Measurements from ENCODE around the gene MLXIPL. TPM values are rescaled to one million over a fixed set of nuclear protein-coding genes. Genes with fewer than 3 reads are reported as not detected.

Gene MLXIPL
- total RNA-seq, 2 donors from 2014 or later = 39.7 to 58.0 TPM

GRCh38 chr7:73596191-73597065 lies 27.9 kb downstream of the MLXIPL start:
- no peak for DNase-seq
- TF ChIP-seq CTCF (conservative IDR thresholded peaks at IDR 0.05) = no peak
- H3K36me3 Mint-ChIP-seq (ENCODE audit: low read depth) = peaks cover 2% of the 10 kb centered on the region
- H3K27ac Mint-ChIP-seq = no peak overlapping the region
- Histone ChIP-seq H3K27me3 (ENCODE audit: control insufficient read depth, insufficient read depth, low read length, poor library complexity, severe bottlenecking) (no peaks in the 10 kb centered on the region), H3K4me1 (ENCODE audit: control insufficient read depth, insufficient read depth, low read length) (no peaks in the 10 kb centered on the region), H3K9ac (ENCODE audit: extremely low read depth, low read length, poor library complexity, severe bottlenecking) (no peak overlapping the region), H3K27ac (ENCODE audit: low read depth, low read length) (no peak overlapping the region), H3K9me3 (ENCODE audit: control insufficient read depth, low read length) (no peaks in the 10 kb centered on the region), H3K4me3 (ENCODE audit: low read length) (no peak overlapping the region), H3K36me3 (ENCODE audit: control insufficient read depth, insufficient read depth, low read length) (no peaks in the 10 kb centered on the region)
- WGBS, 2 experiments (ENCODE audit: insufficient coverage in 1 of 2, insufficient read length in 1 of 2) = 84 to 86% methylated on average over 18 to 37 of the region's 37 CpGs
- no peak overlapping the region for H3K4me3 Mint-ChIP-seq
- no peaks in the 10 kb centered on the region for H3K9me3 Mint-ChIP-seq
- H3K27me3 Mint-ChIP-seq (ENCODE audit: insufficient read depth) = peaks cover 33% of the 10 kb centered on the region
- H3K4me1 Mint-ChIP-seq = no peaks in the 10 kb centered on the region

GRCh38 chr7:73595358-73595757 lies 29.0 kb downstream of the MLXIPL start:
- Histone ChIP-seq H3K27ac (ENCODE audit: low read depth, low read length) (no peak overlapping the region), H3K36me3 (ENCODE audit: control insufficient read depth, insufficient read depth, low read length) (no peaks in the 10 kb centered on the region), H3K9me3 (ENCODE audit: control insufficient read depth, low read length) (no peaks in the 10 kb centered on the region), H3K4me3 (ENCODE audit: low read length) (no peak overlapping the region), H3K27me3 (ENCODE audit: control insufficient read depth, insufficient read depth, low read length, poor library complexity, severe bottlenecking) (no peaks in the 10 kb centered on the region), H3K9ac (ENCODE audit: extremely low read depth, low read length, poor library complexity, severe bottlenecking) (no peak overlapping the region), H3K4me1 (ENCODE audit: control insufficient read depth, insufficient read depth, low read length) (no peaks in the 10 kb centered on the region)
- Mint-ChIP-seq H3K4me1 (no peaks in the 10 kb centered on the region), H3K27me3 (ENCODE audit: insufficient read depth) (peaks cover 31% of the 10 kb centered on the region), H3K9me3 (no peaks in the 10 kb centered on the region), H3K36me3 (ENCODE audit: low read depth) (peaks cover 2% of the 10 kb centered on the region), H3K4me3 (no peak overlapping the region), H3K27ac (no peak overlapping the region)
- TF ChIP-seq CTCF (conservative IDR thresholded peaks at IDR 0.05) = no peak
- no peak for DNase-seq
- WGBS, 2 experiments (ENCODE audit: insufficient coverage in 1 of 2, insufficient read length in 1 of 2) = 89 to 94% methylated on average over 7 to 9 of the region's 9 CpGs

- H3K4me1 ChIP-seq (ENCODE audit: control insufficient read depth, insufficient read depth, low read length) = no peaks in the 10 kb centered on the region
- Mint-ChIP-seq H3K4me1 (no peaks in the 10 kb centered on the region), H3K4me3 (no peak overlapping the region), H3K9me3 (no peaks in the 10 kb centered on the region), H3K36me3 (ENCODE audit: low read depth) (peaks cover 2% of the 10 kb centered on the region), H3K27me3 (ENCODE audit: insufficient read depth) (peaks cover 21% of the 10 kb centered on the region), H3K27ac (no peak overlapping the region)
- H3K4me3 ChIP-seq (ENCODE audit: low read length) = no peak overlapping the region
- no peaks in the 10 kb centered on the region for H3K9me3 ChIP-seq (ENCODE audit: control insufficient read depth, low read length)
- TF ChIP-seq CTCF (conservative IDR thresholded peaks at IDR 0.05) = no peak
- no peak overlapping the region for H3K9ac ChIP-seq (ENCODE audit: extremely low read depth, low read length, poor library complexity, severe bottlenecking)
- no peak overlapping the region for H3K27ac ChIP-seq (ENCODE audit: low read depth, low read length)
- no peaks in the 10 kb centered on the region for H3K36me3 ChIP-seq (ENCODE audit: control insufficient read depth, insufficient read depth, low read length)
- 84 to 88% methylated on average over 7 to 14 of the region's 14 CpGs for WGBS, 2 experiments (ENCODE audit: insufficient coverage in 1 of 2, insufficient read length in 1 of 2)
- no peak for DNase-seq
- H3K27me3 ChIP-seq (ENCODE audit: control insufficient read depth, insufficient read depth, low read length, poor library complexity, severe bottlenecking) = no peaks in the 10 kb centered on the region
These were observed 30.9 kb downstream of the MLXIPL start for GRCh38 chr7:73593207-73594045.
